GM21528 (cell line): Measurements from ENCODE around the gene HGF.

Source experiments
- ATAC-seq: cut with Tn5 transposase; IDR thresholded peaks from one replicate; pipeline ENCODE4 v1.9.1; 2021; ENCODE audit warnings: mild to moderate bottlenecking, moderate library complexity; ENCODE audit not compliant: unreplicated experiment, low FRiP score

The HGF gene

DNA sequence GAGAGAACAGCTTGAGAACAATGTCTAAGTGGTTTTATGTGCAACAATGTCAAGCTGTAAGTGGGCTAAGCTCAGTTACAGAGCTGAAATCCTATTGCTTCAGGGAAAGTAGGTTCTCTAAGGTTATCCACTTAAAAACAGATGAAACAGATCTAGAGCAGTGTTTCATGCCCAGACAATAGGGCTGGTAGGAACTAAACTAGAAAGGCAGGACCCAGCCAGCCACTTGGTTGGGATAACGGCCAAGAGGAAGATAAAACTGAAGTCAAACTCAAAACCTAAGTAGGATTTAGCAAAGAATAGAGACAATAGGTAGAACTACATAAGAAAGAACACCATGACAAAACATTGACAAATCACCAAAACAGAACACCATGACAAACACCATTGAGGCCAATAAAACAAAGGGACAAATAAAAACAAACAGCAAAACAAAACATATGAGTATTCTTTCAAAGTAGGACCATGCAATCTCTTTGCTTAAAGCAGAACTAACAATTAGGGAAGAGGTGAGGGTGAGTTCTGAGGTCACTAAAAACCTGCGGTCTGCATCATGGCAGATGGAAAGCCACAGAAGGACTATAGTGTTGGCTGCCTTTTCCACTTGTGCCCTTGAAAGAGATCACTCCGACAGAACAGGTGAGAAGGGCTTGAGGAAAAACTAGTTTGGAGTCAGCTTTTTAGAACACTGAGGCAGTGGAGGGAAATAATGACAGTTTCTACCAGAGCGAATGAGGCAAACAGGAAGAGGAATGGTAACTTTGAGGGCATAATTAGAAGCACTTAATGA is 81.0 kb downstream of the HGF start:
- no peak for ATAC-seq

DNA sequence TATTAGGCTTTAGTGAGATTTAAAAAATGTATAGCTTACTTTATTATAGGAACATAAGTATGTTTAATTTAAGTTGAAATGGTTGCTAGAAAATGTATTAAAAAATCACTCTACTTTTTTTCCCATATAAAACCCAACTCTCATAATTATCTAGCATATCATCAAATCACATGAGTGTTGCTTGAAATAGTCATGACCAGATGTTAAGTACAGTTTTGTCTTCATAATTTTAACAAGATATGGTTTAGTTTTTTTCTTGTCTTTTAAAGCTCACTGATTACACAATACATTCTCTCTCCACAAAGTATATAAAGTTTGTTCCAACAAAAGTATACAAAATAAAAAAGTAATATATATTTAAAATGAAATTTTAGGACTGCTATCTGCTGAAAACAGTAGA is 82.8 kb downstream of the HGF start:
- no peak for ATAC-seq

DNA sequence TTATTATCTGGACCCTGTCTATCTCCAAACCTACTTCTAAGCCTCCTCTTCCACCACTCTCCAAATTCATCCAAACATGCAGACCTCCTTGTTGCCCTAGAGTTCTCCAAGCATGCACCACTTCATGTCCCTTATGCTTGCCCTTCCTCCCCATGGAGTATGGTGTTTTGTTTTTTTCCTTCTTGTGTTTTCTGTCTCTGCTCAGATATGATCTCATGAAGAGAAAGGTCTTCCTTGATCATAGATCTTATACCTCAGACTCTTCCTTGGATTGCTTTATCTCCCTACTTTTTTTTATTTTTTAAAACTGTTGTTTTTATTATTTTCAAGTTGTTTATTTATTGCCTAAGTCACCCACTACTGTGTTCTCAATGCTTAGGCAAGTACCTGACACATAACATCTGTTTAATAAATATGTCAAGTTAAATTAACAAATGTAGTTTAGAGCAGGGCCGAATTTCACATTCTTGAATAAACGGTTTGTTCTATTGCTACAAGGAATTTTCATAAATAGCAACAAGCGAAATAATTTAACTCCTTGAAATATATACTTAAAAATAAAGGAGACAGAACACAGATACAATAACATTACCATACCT is 84.5 kb downstream of the HGF start:
- ATAC-seq: no peak

DNA sequence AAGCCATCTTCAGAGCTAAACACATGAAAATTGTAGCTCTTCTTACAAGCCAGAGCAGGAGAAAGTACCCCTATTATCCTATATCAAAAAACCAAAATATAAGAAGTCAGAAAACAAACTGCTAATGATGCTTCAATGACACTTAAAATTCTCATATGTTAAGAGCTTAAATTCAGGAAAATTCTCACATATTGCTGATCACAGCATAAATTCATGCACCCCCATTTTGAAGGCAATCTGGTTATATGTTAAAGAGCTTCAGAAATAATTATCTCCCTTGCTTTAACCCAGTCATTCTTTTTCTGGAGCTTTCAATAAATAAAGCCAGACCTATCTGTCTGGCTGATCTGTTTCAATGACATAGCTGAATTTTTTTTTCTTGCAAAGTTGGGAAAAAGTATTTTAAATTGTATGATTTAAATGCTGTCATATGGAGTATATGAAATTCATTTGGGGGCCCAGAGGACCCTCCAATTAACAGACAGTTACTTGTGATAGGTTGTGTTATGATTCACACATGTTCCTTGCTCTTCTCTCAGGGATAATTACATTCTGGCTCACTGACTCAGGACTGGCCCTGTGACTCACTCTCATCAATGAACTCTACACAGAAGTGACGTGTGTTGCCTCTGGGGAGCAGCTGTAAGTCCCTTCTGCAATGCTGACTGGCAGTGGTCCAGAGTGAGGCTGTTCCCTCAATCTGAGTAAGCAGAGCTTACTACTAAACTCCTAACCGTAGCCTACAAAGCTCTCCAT is 85.2 kb downstream of the HGF start:
- ATAC-seq: no peak

GRCh38 chr7:81684033-81684432 is 85.8 kb downstream of the HGF start:
- ATAC-seq: no peak

DNA sequence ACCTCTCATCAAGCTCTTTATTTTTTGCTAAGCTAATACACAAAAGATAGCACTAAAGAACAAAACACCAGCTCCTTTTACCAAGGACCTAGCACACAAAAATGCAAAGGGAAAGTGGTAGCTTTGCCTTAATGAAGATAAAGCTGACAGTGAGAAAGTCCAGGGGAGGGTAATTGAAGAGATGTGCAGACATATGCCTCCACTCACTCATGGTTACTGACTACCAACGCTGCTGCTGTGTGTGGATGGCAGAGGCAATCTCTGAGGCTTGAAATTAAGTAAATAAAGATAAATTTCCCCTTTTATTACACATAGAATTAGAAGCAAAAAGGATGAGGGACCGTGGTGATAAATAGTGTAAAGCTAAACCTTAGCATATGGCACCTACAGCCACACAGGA is 87.0 kb downstream of the HGF start:
- ATAC-seq: no peak

- ATAC-seq: no peak
Measured at GRCh38 chr7:81680120-81680519, 89.7 kb downstream of the HGF start.

DNA sequence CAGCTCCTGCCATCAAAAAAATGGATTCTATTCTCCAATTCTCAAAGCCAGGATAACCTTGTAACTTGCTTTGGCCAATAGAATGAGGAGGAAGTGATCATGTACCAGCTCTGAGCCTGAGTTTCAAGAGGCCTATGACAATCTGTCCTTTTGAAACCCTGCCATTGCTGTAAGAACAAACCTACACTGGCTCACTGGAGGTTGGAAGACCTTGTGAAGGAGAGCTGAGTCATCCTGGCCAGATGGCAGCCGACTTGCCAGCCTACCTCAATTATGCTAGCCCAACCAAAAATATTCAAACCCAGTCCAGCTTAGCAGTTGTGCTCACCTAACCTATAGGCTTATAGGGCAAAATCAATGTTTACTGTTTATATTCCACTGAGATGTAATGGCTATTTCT is 93.0 kb downstream of the HGF start:
- no peak for ATAC-seq

DNA sequence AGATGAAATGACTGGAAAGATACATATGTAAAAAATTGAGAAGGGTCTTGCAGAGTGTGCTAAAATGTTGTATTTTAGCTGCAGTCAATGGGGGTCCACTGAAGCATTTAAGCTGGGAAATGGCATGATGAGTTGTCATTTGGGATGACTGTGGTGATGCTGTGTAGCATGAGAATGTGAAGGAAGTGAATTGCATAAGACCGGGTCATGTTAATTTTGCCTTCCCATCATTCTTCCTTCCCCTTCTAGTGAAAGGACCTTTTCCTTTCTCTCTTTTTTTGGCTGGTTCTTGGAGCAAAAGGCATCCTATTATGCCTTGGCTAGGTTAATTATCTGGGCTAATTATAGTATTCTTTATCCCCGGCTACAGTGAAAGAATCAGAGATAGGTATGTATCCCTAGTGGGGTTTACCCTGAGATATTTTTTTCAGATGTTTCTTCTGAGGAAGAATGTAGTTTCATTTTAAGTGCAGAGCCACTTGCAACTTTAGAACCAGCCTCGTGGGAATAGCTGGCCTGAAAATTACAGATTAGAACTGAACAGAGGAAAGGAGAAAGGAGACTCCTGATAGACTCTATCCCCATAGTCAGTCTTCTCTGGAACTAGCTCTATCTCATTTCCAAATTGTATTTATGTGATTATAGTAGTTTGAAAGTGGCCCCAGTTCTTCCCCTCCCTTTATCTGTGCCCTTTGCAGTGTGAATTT is 93.6 kb downstream of the HGF start:
- no peak for ATAC-seq

- no peak for ATAC-seq
Measured at GRCh38 chr7:81674431-81674830, 95.4 kb downstream of the HGF start.

- no peak for ATAC-seq
Measured at GRCh38 chr7:81672872-81673271, 97.0 kb downstream of the HGF start.

GRCh38 chr7:81669476-81670105 is 100.3 kb downstream of the HGF start:
- no peak for ATAC-seq

DNA sequence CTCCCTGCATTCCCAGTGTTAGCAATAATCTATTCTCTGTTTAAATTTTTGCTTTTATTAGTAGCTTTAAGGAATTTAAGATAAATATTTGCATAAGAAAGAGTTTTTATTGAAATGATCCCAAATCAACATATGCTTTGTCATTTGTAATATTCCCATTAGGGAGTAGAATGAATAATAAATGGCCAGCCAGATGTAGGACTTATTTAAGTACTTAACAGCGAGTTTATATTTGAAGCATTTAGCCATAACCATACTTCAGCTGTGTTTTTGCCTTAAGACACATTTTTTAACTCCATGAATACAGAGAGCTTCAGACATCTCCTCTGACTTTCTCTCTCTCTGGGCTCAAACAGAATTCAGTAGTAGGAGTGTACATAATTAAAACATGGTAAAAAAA is 103.6 kb downstream of the HGF start:
- ATAC-seq: no peak

- ATAC-seq: no peak
Measured at GRCh38 chr7:81665236-81665635, 104.6 kb downstream of the HGF start.

DNA sequence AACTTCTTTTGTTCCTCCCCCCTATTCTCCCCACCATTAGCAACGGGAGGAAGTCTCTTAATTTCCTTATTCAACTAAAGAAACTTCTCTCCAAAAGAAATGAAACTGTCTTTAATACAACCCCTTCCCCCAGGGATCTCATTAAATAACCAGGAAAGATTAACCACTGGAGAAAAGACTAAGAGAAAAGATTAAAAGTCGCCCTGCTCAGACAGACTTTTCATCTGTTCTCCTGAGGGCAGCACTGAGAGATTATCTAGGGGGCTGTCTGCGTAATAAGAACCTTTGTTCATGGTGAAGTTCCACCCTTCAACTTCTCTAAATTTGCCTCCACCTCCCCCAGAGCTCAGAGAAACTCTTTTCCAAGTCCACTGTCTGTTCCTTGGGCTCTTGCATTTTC is 105.5 kb downstream of the HGF start:
- no peak for ATAC-seq

- no peak for ATAC-seq
Measured at GRCh38 chr7:81662531-81662930, 107.3 kb downstream of the HGF start.

DNA sequence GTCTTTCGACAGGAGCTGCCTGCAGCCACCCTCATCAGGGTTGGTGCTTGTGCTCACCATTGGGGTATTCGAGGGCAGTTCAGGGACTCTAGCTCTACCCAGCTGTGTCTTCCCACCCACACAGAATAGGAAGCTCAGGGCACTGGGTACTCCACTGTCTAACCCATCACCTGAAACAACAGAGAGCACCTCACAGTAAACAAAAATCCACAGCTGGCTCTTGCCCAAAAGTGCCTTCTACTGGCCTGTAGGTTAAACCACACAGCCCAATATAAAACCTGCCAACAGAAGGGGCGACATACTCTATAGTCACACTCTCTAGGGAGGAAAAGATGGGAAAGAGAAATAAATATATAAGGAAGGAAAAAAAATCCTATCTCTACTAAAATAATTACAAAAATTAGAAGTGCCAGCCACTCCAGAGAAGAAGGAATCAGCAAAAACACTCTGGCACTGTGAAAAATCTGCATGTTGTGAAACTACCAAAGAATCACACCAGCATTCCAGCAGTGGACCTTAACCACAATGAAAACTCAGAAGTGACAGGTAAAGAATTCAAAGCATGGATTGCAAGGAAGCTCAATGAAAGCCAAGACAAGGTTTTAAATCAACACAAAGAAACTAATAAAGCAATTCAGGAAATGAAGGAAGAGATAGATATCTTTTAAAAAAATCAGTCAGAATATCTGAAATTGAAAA is 110.0 kb downstream of the HGF start:
- ATAC-seq: no peak

GRCh38 chr7:81657551-81657950 is 112.3 kb downstream of the HGF start:
- ATAC-seq: no peak

DNA sequence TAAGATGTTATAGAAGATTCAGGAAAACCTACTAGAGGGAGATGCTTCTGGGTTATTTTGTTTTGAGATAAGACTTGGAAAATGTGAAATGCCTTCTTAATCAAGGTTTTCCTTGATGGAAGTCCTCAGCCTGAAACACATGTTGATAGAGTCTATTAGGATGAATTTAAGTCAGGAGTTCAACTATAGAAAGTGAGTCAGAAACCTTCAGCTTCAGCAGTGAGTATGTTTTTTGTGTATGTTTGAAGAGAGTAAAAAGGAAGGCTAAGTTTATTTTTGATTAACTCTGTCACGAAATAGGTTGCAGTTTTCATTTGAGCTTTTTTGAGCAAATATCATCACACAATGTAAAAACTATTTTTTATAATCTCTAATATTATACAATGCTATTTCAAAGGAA is 114.6 kb downstream of the HGF start:
- ATAC-seq: no peak

DNA sequence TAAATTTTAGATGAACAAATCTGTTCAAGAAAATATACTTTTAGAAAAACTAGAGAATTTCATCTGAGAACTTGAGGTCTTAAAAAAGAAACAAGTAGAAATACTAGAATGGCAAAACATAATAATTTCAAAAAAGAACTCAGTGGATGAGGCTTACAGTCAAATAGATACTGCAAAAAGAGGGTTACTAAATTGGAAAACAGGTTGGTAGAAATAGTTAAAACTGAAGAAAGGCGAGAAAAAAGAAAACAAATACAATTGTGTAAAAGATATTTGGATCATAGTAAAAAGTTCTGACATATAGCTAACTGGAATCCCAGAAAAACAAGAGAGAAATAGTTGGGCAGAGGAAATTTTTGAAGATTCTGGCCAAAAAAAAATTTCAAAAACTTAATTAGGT is 117.6 kb downstream of the HGF start:
- ATAC-seq: no peak
